SK-N-SH (cell line): ENCODE data around the gene C2orf69. TPM values are rescaled to one million over a fixed set of nuclear protein-coding genes. Genes with fewer than 3 reads are reported as not detected.

Experiments
- CTCF ChIA-PET: fragments of 300-600, 350-600 bp; formaldehyde crosslinking; extraction: SDS; loops from one replicate; lab custom pipeline; 2021; lab: Yijun Ruan, JAX
- POLR2A ChIA-PET: fragments of 350-600 bp; sonication (Branson Sonifier 250); formaldehyde crosslinking; extraction: SDS; loops from one replicate; lab custom pipeline; 2020; ENCODE audit warnings: antibody characterized with exemption, inconsistent platforms; lab: Yijun Ruan, JAX
- DNase-seq: peaks from one replicate; pipeline ENCODE4 v3.0.0; 2012
- H2AFZ ChIP-seq: fragments of 200-600 bp; sonication (generic); 2 replicates; pipeline ENCODE4 v1.8.1; 2016; ENCODE audit warnings: antibody characterized with exemption, mild to moderate bottlenecking, low read depth
- H3F3A ChIP-seq: fragments of 200-600 bp; sonication (generic); replicated peaks from 2 replicates; pipeline ENCODE3; 2016; ENCODE audit warnings: antibody characterized with exemption, mild to moderate bottlenecking; ENCODE audit not compliant: insufficient read depth
- H3K27ac ChIP-seq, 2 experiments: fragments of 200-500 bp in 1 of 2; fragments of 200-600 bp in 1 of 2; sonication (Bioruptor generic) in 1 of 2; sonication (generic), shearing (Covaris generic) in 1 of 2; 2 replicates each; pipeline versions ENCODE4 v1.5.1 to v1.6.1; 2014 to 2016; ENCODE audit warnings: low read depth in 2 of 2, inconsistent platforms in 1 of 2, low read length in 1 of 2, mild to moderate bottlenecking in 1 of 2, mixed read lengths in 1 of 2
- H3K27me3 ChIP-seq: fragments of 200-600 bp; sonication (generic), shearing (Covaris generic); 2 replicates; pipeline ENCODE4 v1.6.1; 2016; ENCODE audit warnings: mixed run types; ENCODE audit not compliant: insufficient read depth
- H3K36me3 ChIP-seq, 2 experiments: fragments of 200-500 bp in 1 of 2; fragments of 200-600 bp in 1 of 2; sonication (Bioruptor generic) in 1 of 2; sonication (generic) in 1 of 2; replicated peaks in 1 of 2; 2 replicates each; pipeline versions ENCODE3 to v1.5.1; 2014 to 2016; ENCODE audit warnings: low read length in 1 of 2, mild to moderate bottlenecking in 1 of 2; ENCODE audit not compliant: insufficient read depth in 2 of 2, control insufficient read depth in 1 of 2
- H3K4me1 ChIP-seq, 2 experiments: fragments of 200-500 bp in 1 of 2; fragments of 200-600 bp in 1 of 2; sonication (Bioruptor generic) in 1 of 2; sonication (generic), shearing (Covaris generic) in 1 of 2; 2 replicates each; pipeline versions ENCODE4 v1.5.1 to v1.6.1; 2014 to 2016; ENCODE audit warnings: low read depth in 1 of 2, low read length in 1 of 2, mixed run types in 1 of 2; ENCODE audit not compliant: insufficient read depth in 2 of 2, control insufficient read depth in 1 of 2
- H3K4me2 ChIP-seq: fragments of 200-600 bp; sonication (generic), shearing (Covaris generic); 2 replicates; pipeline ENCODE4 v1.6.1; 2017; ENCODE audit warnings: mixed run types
- H3K4me3 ChIP-seq, 2 experiments: fragments of 200-500 bp in 1 of 2; fragments of 200-600 bp in 1 of 2; sonication (Bioruptor generic) in 1 of 2; sonication (generic), shearing (Covaris generic) in 1 of 2; 2 replicates each; pipeline versions ENCODE4 v1.5.1 to v1.8.1; 2014 to 2016; ENCODE audit warnings: low read depth in 2 of 2, inconsistent platforms in 1 of 2, low read length in 1 of 2, mild to moderate bottlenecking in 1 of 2, mixed read lengths in 1 of 2, moderate library complexity in 1 of 2
- H3K79me2 ChIP-seq: fragments of 200-600 bp; sonication (generic); 2 replicates; pipeline ENCODE4 v1.8.1; 2017; ENCODE audit warnings: mild to moderate bottlenecking; ENCODE audit not compliant: insufficient read depth
- H3K9ac ChIP-seq: fragments of 200-600 bp; sonication (generic); 2 replicates; pipeline ENCODE4 v1.6.1; 2017; ENCODE audit warnings: mixed run types
- H3K9me2 ChIP-seq: fragments of 200-600 bp; sonication (generic); 2 replicates; pipeline ENCODE4 v1.6.1; 2017; ENCODE audit warnings: mixed run types
- H3K9me3 ChIP-seq: fragments of 200-600 bp; sonication (generic); 2 replicates; pipeline ENCODE4 v1.6.1; 2017; ENCODE audit warnings: mixed run types, mild to moderate bottlenecking, moderate library complexity
- H4K20me1 ChIP-seq: fragments of 200-600 bp; sonication (generic); 2 replicates; pipeline ENCODE4 v1.6.1; 2017; ENCODE audit warnings: mild to moderate bottlenecking, mixed run types; ENCODE audit not compliant: insufficient read depth
- CHD2 ChIP-seq: fragments of 150-350 bp; IDR thresholded peaks from 2 replicates; pipeline ENCODE4 v1.6.1; 2018; ENCODE audit warnings: low read length; ENCODE audit not compliant: partially characterized antibody
- ELF1 ChIP-seq: IDR thresholded peaks from 2 replicates; pipeline ENCODE4 v1.4.0; 2012
- FOSL2 ChIP-seq: IDR thresholded peaks from 2 replicates; pipeline ENCODE4 v1.4.0; 2012; ENCODE audit warnings: low read depth, mild to moderate bottlenecking, moderate library complexity, borderline replicate concordance
- FOXM1 ChIP-seq: IDR thresholded peaks from 2 replicates; pipeline ENCODE4 v1.4.0; 2012; ENCODE audit warnings: low read depth, mild to moderate bottlenecking
- MAX ChIP-seq: IDR thresholded peaks from 2 replicates; pipeline ENCODE4 v1.4.0; 2012; ENCODE audit warnings: low read depth
- NFIC ChIP-seq: IDR thresholded peaks from 2 replicates; pipeline ENCODE4 v1.4.0; 2012; ENCODE audit warnings: borderline replicate concordance
- NRF1 ChIP-seq: IDR thresholded peaks from 2 replicates; pipeline ENCODE4 v1.6.1; 2012; ENCODE audit warnings: low read depth, mild to moderate bottlenecking, low read length
- PBX3 ChIP-seq: IDR thresholded peaks from 2 replicates; pipeline ENCODE4; 2012
- RAD21 ChIP-seq: IDR thresholded peaks from 2 replicates; pipeline ENCODE4 v1.6.1; 2012; ENCODE audit warnings: mild to moderate bottlenecking, low read length
- RCOR1 ChIP-seq: fragments of 150-350 bp; IDR thresholded peaks from 2 replicates; pipeline ENCODE4 v1.6.1; 2017; ENCODE audit warnings: antibody characterized with exemption, low read length
- RXRA ChIP-seq: IDR thresholded peaks from 2 replicates; pipeline ENCODE4 v1.4.0; 2012; ENCODE audit warnings: low read depth, mild to moderate bottlenecking, borderline replicate concordance
- SIN3A ChIP-seq: IDR thresholded peaks from 2 replicates; pipeline ENCODE4 v1.6.1; 2012; ENCODE audit warnings: low read depth, mild to moderate bottlenecking, low read length, moderate library complexity, borderline replicate concordance
- SMC3 ChIP-seq: IDR thresholded peaks from 2 replicates; pipeline ENCODE4 v1.6.1; 2012; ENCODE audit warnings: low read depth, low read length, improper control_type of control experiment
- USF2 ChIP-seq: fragments of 150-350 bp; IDR thresholded peaks from 2 replicates; pipeline ENCODE4 v1.6.1; 2017; ENCODE audit warnings: antibody characterized with exemption, low read length, low read depth, borderline replicate concordance
- ZBTB33 ChIP-seq: IDR thresholded peaks from 2 replicates; pipeline ENCODE4 v1.4.0; 2012; ENCODE audit warnings: low read depth, borderline replicate concordance
- WGBS: methylation state at CpG from one replicate; pipeline ENCODE4 v1.1.6; 2017; ENCODE audit warnings: low lambda C conversion rate; 5-methylcytosine and 5-hydroxymethylcytosine counted together
- polyA plus RNA-seq, 3 experiments: library from polyadenylated mRNA; depleted of rRNA; stranded (reverse); fragments of >200 nt; gene quantifications; 2 replicates each; pipeline ENCODE4 v1.2.3, GENCODE V29; 2012
- TF ChIP-seq, protein P1 (sequence below): fragments of 200-600 bp; sonication (generic); IDR thresholded peaks from 2 replicates; pipeline ENCODE4 v1.6.1; 2017; ENCODE audit warnings: antibody characterized with exemption, mild to moderate bottlenecking, moderate library complexity

C2orf69 gene
- polyA plus RNA-seq, 1 of the 3 experiments (the other 2 are of a cell fraction), result 1.8 TPM

DNA sequence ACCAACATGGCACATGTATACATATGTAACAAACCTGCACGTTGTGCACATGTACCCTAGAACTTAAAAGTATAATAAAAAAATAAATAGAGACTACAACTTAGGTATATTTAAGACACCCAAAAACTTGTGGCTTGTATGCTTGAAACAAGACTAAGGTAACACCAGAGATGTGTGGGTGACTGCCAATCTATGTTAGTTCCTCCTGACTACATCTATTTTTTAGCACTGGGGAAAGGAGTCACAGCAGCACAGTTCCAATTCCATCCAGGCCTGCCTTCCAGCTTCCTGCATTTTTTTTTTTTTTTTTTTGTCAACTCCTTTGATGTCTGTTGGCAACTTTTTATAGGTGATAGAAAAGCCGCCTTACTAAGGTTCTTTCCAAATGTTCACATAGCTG lies 18.2 kb downstream of the C2orf69 start:
- H3K27me3 ChIP-seq, result no peaks in the 10 kb centered on the region
- peaks cover 56% of the 10 kb centered on the region for H3K79me2 ChIP-seq
- peaks cover 0 to 21% of the 10 kb centered on the region in 2 experiments; a peak in 1 of 4 replicates for H3K4me1 ChIP-seq
- POLR2A ChIA-PET, result no interaction called here
- no peak overlapping the region for H3K4me3 ChIP-seq
- H4K20me1 ChIP-seq, result no peaks in the 10 kb centered on the region
- TF ChIP-seq RCOR1 (no peak), RAD21 (no peak), FOXM1 (no peak), SMC3 (no peak), NFIC (no peak), RXRA (no peak), SIN3A (no peak), USF2 (no peak), MAX (no peak), ZBTB33 (no peak), ELF1 (no peak), PBX3 (no peak), CHD2 (no peak), NRF1 (no peak), FOSL2 (no peak)
- TF ChIP-seq, protein P1, sequence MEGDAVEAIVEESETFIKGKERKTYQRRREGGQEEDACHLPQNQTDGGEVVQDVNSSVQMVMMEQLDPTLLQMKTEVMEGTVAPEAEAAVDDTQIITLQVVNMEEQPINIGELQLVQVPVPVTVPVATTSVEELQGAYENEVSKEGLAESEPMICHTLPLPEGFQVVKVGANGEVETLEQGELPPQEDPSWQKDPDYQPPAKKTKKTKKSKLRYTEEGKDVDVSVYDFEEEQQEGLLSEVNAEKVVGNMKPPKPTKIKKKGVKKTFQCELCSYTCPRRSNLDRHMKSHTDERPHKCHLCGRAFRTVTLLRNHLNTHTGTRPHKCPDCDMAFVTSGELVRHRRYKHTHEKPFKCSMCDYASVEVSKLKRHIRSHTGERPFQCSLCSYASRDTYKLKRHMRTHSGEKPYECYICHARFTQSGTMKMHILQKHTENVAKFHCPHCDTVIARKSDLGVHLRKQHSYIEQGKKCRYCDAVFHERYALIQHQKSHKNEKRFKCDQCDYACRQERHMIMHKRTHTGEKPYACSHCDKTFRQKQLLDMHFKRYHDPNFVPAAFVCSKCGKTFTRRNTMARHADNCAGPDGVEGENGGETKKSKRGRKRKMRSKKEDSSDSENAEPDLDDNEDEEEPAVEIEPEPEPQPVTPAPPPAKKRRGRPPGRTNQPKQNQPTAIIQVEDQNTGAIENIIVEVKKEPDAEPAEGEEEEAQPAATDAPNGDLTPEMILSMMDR, result no peak
- TF ChIP-seq, all 33 proteins: peak for 0
- CTCF ChIA-PET, result no interaction called here
- Histone ChIP-seq H3K36me3 (peaks cover 61 to 71% of the 10 kb centered on the region in 2 experiments), H3K4me2 (no peak overlapping the region), H3F3A (peaks cover 40% of the 10 kb centered on the region), H3K9ac (no peak overlapping the region), H2AFZ (no peak overlapping the region), H3K9me2 (no peaks in the 10 kb centered on the region), H3K9me3 (no peaks in the 10 kb centered on the region), H3K27ac (no peak overlapping the region)
- 97% methylated on average over 2 of the region's 2 CpGs for WGBS
- no peak for DNase-seq
